RWPE2 (cell line): Measurements from ENCODE around the gene BRIP1.
A peak's percentile ranks its signal among the peaks of the same experiment; 100 is the strongest.
"Not testable (repeated sequence)": the region's sequence is repeated elsewhere in the genome, so short reads cannot be mapped to it uniquely, and the experiment has no call there.

Source experiments
- ATAC-seq: fragments of 200-7000 bp; cut with Tn5 transposase; 3 replicates; pipeline ENCODE4 v1.9.1; 2021; ENCODE audit warnings: low read depth
- DNase-seq: peaks from one replicate; pipeline ENCODE4 v3.0.0-alpha.2; 2020; ENCODE audit warnings: low spot score
- H3K27ac ChIP-seq: fragments of 450-650 bp; 2 replicates; pipeline ENCODE4 v1.5.1; 2017; ENCODE audit warnings: mild to moderate bottlenecking; ENCODE audit not compliant: poor library complexity, severe bottlenecking
- H3K27me3 ChIP-seq: fragments of 250-450 bp; sonication (Bioruptor Pico); 2 replicates; pipeline ENCODE4 v1.5.1; 2021; ENCODE audit warnings: mild to moderate bottlenecking, moderate library complexity; ENCODE audit not compliant: insufficient read depth, poor library complexity, severe bottlenecking
- H3K36me3 ChIP-seq: fragments of 250-450 bp; sonication (Bioruptor Pico); 2 replicates; pipeline ENCODE4 v1.5.1; 2020; ENCODE audit warnings: low read depth, mild to moderate bottlenecking, moderate library complexity
- H3K4me1 ChIP-seq: fragments of 250-450 bp; sonication (Bioruptor Pico); 2 replicates; pipeline ENCODE4 v1.5.1; 2021; ENCODE audit warnings: mild to moderate bottlenecking, moderate library complexity; ENCODE audit not compliant: insufficient read depth, poor library complexity, severe bottlenecking
- H3K4me3 ChIP-seq: fragments of 250-450 bp; sonication (Bioruptor Pico); 2 replicates; pipeline ENCODE4 v1.5.1; 2021; ENCODE audit warnings: mild to moderate bottlenecking, moderate library complexity; ENCODE audit not compliant: severe bottlenecking
- H3K9me3 ChIP-seq: fragments of 250-450 bp; sonication (Bioruptor Pico); 2 replicates; pipeline ENCODE4 v1.5.1; 2021; ENCODE audit warnings: mild to moderate bottlenecking, moderate library complexity; ENCODE audit not compliant: severe bottlenecking
- TF ChIP-seq, protein P1 (sequence below): fragments of 450-650 bp; IDR thresholded peaks from one replicate; pipeline ENCODE4 v1.5.1; 2017; ENCODE audit warnings: mild to moderate bottlenecking, moderate library complexity; ENCODE audit not compliant: poor library complexity, severe bottlenecking

Gene BRIP1

DNA sequence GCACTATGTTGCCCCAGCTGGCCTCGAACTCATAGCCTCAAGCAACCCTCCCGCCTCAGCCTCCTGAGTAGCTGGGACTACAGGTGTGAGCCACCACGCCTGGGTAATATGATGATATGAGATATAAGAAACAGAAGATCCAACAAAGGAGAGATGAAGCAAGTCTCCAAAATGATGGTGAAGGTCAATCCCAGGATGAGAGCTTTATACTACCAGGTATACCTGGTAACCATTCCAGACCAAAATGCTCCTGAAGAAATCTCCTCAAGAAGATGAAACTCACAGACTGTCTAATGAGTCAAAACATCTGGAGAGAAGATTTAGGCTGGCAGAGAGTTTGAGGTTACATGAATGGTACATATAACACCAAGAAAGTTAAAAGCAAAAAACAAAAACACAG, 39.9 kb upstream of the BRIP1 start:
- ATAC-seq (no peak), DNase-seq (no peak)
- H3K4me1 ChIP-seq, result no peaks in the 10 kb centered on the region
- H3K27me3 ChIP-seq, result no peaks in the 10 kb centered on the region
- H3K4me3 ChIP-seq, result no peak overlapping the region
- H3K27ac ChIP-seq, result no peak overlapping the region
- TF ChIP-seq, protein P1, sequence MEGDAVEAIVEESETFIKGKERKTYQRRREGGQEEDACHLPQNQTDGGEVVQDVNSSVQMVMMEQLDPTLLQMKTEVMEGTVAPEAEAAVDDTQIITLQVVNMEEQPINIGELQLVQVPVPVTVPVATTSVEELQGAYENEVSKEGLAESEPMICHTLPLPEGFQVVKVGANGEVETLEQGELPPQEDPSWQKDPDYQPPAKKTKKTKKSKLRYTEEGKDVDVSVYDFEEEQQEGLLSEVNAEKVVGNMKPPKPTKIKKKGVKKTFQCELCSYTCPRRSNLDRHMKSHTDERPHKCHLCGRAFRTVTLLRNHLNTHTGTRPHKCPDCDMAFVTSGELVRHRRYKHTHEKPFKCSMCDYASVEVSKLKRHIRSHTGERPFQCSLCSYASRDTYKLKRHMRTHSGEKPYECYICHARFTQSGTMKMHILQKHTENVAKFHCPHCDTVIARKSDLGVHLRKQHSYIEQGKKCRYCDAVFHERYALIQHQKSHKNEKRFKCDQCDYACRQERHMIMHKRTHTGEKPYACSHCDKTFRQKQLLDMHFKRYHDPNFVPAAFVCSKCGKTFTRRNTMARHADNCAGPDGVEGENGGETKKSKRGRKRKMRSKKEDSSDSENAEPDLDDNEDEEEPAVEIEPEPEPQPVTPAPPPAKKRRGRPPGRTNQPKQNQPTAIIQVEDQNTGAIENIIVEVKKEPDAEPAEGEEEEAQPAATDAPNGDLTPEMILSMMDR, result no peak
- H3K9me3 ChIP-seq, result no peaks in the 10 kb centered on the region
- H3K36me3 ChIP-seq, result peaks cover 82% of the 10 kb centered on the region

DNA sequence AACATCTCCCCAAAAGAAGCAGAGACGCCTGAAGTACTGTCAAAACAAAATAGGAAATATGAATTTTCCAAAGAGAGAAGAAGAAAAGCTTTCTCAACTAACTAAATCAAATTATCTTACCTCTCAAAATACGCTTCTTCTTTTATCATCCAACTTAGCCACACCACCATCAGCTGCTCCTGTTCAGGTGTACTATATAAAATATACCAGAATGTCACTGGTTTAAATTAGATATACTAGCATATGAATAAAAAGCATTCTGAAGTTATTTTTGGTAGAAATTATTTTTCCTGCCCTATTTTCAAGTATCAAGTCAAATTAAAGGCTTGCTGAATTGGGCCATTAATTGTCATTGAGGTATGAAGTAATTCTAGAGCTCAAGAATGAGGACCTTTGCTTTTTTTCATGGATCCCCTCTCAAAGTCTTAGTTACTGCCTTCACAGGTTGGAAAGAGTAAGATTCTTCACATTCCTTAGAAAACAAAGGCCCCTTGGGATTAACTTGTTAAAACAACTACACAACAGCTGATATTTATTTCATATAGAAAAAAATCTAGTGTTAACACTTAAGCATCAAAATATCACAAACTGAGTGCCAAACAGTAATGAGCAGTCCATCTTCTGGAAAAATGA, 34.3 kb upstream of the BRIP1 start:
- Histone ChIP-seq H3K4me3 (no peak overlapping the region), H3K9me3 (no peaks in the 10 kb centered on the region), H3K27ac (no peak overlapping the region), H3K4me1 (no peaks in the 10 kb centered on the region), H3K36me3 (peaks cover 86% of the 10 kb centered on the region), H3K27me3 (no peaks in the 10 kb centered on the region)
- TF ChIP-seq, protein P1, result no peak
- ATAC-seq, result no peak
- DNase-seq, result no peak

DNA sequence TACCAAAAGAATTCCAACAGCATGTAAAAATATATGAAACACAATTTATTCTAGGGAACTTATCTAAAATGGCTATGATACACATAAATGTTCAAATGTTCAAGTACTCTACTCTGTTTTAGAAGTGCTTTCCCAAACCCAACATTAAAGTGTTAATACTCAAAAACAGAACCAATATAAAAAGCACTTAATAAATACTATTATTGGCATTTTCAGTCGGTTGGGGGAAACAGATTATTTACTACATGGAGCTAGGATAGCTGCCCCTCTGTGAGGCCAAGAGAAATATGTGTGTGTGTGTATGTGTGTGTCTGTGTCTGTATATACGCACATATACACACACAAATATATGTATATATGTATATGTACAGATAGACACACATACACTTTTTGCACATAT, 32.1 kb upstream of the BRIP1 start:
- TF ChIP-seq, protein P1, result no peak
- DNase-seq, result no peak
- Histone ChIP-seq H3K27me3 (no peaks in the 10 kb centered on the region), H3K27ac (no peak overlapping the region), H3K4me3 (no peak overlapping the region), H3K36me3 (peaks cover 86% of the 10 kb centered on the region), H3K4me1 (no peaks in the 10 kb centered on the region), H3K9me3 (no peaks in the 10 kb centered on the region)
- no peak for ATAC-seq

DNA sequence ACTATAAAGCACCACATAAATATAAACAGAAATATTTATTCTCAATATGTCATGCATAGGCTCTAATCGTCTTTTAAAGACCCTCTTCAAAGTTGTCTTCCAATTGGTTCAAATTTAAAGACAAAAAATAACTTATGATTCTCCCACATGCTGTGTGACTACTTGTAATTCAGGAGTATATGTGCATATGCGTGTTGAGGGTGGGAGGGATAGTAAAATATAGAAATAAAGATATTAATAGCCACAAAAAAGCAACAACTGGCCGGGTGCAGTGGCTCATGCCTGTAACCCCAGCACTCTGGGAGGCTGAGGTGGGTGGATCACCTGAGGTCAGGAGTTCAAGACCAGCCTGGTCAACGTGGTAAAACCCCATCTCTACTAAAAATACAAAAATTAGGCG, 31.0 kb upstream of the BRIP1 start:
- peaks cover 87% of the 10 kb centered on the region for H3K36me3 ChIP-seq
- H3K9me3 ChIP-seq, result not testable (repeated sequence)

DNA sequence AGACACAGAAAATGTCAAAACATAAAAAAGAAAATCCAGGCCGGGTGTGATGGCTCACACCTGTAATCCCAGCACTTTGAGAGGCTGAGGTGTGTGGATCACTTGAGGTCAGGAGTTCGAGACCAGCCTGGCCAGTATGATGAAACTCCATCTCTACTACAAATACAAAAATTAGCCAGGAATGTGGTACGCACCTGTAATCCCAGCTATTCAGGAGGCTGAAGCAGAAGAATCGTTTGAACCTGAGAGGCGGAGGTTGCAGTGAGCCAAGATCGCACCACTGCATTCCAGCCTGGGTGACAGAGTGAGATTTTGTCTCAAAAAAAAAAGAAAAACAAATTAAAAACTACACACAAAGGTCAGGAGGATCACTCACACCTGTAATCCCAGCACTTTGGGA, 24.4 kb upstream of the BRIP1 start:
- peaks cover 81% of the 10 kb centered on the region for H3K36me3 ChIP-seq
- not testable (repeated sequence) for H3K9me3 ChIP-seq, H3K4me1 ChIP-seq, H3K4me3 ChIP-seq, H3K27me3 ChIP-seq, ATAC-seq, H3K27ac ChIP-seq, DNase-seq

More for the DNA sequence above, 31.0 kb upstream of the BRIP1 start:
- not testable (repeated sequence) for H3K27ac ChIP-seq, H3K27me3 ChIP-seq, ATAC-seq, H3K4me3 ChIP-seq, H3K4me1 ChIP-seq, DNase-seq

DNA sequence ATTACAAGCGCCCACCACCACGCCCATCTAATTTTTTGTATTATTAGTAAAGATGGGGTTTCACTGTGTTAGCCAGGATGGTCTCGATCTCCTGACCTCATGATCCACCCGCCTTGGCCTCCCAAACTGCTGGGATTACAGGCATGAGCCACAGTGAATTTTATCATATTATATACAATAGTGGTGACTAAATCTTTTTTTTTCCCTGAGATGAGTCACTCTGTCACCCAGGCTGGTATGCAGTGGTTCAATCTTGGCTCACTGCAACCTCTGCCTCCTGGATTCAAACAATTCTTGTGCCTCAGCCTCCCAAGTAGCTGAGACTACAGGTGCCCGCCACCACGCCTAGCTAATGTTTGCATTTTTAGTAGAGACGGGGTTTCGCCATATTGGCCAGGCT, 22.5 kb upstream of the BRIP1 start:
- DNase-seq, H3K27ac ChIP-seq, H3K4me1 ChIP-seq, H3K27me3 ChIP-seq, H3K4me3 ChIP-seq, H3K9me3 ChIP-seq: not testable (repeated sequence)
- peaks cover 83% of the 10 kb centered on the region for H3K36me3 ChIP-seq
- peak; percentile 58; the same call in 1 of the 3 replicates for ATAC-seq
